ENCODE data around the gene PSMG4. TPM values are rescaled to one million over a fixed set of nuclear protein-coding genes. Genes with fewer than 3 reads are reported as not detected.

Gene PSMG4
- total RNA-seq, 8 experiments from 2014 or later: 19.9 to 55.0 (median 30.1) TPM

DNA sequence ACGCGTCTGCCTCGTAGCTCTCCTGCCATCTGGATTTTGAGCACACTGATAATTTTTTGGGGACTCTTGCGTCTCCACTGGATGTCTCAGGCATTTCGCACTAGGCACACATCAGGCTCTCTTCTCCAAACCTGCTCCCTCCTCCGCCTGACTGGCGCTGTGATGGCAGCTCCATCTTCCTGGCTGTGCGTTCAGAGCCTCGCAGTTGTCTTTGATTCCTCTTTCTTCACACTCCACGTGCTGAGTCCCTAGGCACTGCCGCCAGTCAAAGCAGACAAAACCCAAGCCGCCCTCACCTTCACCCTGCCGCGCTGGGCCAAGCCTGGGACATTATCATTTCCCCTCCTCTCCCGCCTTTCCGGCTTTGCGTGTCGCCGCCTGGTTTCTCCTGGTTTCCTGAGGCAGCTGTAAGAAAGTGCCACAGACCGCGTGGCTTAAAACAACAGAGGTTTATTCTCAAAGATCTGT, 778 bp downstream of the PSMG4 start:
- peaks cover 13 to 22% of the 10 kb centered on the region in 2 donors for H3K4me1 ChIP-seq (replicated peaks in 1 of 2)
- in situ Hi-C loops (cut with MboI; ENCODE audit: low pct_unique_long_range_greater_than_20kb in 2 of 9, low sequenced_read_pairs in 9 of 9, unreplicated experiment in 9 of 9): loop anchor here in 2 of 9 experiments (25.0 kb wide), 2 partner anchors 122 to 753 kb away; a partner anchor contains a TSS
- 0 to 1% (median 0%) methylated on average over 2 to 16 of the region's 21 CpGs; no CpG with 5 or more reads in 1 of the 10 experiments for WGBS, 10 experiments
- peak; percentile 7 to 60 (median 18) for ATAC-seq (replicated peaks in 6 of 8)
- peak overlapping the region; percentile 62 to 85 for H3K27ac ChIP-seq
- H3K4me3 ChIP-seq: peak overlapping the region; percentile 62 to 93 (median 68)

DNA sequence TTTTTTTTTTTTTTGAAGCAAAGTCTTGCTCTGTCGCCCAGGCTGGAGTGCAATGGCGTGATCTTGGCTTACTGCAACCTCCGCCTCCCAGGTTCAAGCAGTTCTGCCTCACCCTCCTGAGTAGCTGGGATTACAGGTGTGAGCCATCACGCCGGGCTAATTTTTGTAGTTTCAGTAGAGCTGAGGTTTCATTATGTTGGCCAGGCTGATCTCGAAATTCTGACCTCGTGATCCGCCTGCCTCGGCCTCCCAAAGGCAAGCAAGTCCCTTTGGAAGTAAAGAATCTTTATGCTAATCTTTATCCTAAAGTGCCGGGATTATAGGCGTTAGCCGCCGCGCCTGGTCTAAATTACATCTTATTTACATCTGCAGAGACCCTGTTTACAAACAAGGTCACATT, 1.5 kb downstream of the PSMG4 start:
- Histone ChIP-seq H3K27ac (no peak overlapping the region), H3K4me3 (peak overlapping the region in 2 of 5 donors; percentile 84 to 93), H3K4me1 (replicated peaks in 1 of 2) (peaks cover 13 to 22% of the 10 kb centered on the region in 2 donors)
- ATAC-seq (replicated peaks in 6 of 8): no peak
- WGBS, 10 experiments: 40 to 75% (median 62%) methylated on average over 2 to 6 of the region's 14 CpGs; no CpG with 5 or more reads in 4 of the 10 experiments
- in situ Hi-C loops (cut with MboI; ENCODE audit: low pct_unique_long_range_greater_than_20kb in 2 of 9, low sequenced_read_pairs in 9 of 9, unreplicated experiment in 9 of 9): loop anchor here in 2 of 9 experiments (25.0 kb wide), 2 partner anchors 123 to 752 kb away; a partner anchor contains a TSS

DNA sequence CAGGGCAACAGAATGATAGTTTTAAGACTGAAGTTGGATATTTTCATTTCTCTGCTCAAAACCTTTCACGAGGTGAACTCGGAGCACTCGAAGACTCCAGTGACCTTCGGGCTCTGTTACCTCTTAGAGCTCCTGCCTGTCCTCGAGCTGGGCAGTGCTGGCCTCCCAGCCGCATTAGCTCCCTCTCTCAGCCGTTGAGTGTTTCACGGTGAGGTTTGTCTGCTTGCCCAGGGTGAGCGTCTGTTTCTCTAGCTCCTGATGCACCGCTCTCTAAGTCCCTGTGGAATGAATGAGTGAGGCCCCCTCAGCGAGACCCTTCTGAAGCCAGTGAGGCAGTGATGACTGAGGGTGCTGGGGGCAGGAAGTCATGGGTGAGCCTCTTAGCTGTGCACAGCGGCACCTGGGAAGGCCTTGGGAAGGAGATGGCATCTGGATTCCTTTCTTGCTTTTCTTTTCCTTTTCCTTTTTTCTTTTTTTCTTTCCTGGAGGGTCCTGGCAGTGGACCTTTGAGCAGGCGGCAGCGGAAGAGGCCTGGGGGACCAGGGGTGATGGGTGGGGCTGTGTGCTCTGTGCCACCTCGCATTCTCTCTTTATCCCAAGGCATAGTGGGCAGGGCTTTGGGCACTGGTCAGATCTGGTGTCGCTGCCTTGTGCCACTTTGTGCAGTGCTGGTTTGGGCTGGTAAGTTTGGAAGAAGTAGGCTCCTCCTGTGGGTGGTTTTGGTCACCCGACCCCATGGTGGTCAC, 2.2 kb downstream of the PSMG4 start:
- H3K4me3 ChIP-seq: no peak overlapping the region

DNA sequence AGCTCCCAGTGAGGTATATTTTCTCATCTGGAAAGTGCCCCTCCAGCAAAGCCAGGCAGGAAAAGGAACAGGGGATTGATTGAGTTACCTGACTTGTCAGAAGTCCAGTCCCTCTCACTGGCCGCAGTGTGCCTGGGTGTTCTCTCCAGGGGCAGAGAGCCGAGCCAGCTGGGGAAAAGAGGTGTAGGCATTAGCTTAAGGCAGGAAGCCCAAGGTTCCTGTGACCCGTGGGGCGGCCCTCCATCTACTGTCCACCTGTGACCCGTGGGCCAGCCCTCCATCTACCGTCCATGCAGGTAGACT, 2.7 kb downstream of the PSMG4 start:
- H3K4me3 ChIP-seq: no peak overlapping the region
- H3K27ac ChIP-seq: no peak overlapping the region
- WGBS, 10 experiments: 43 to 94% (median 72%) methylated on average over 2 to 6 of the region's 6 CpGs; no CpG with 5 or more reads in 6 of the 10 experiments

More for the DNA sequence above, 2.2 kb downstream of the PSMG4 start:
- WGBS, 10 experiments: 65 to 100% (median 72%) methylated on average over 1 to 11 of the region's 17 CpGs; no CpG with 5 or more reads in 2 of the 10 experiments
- ATAC-seq (replicated peaks in 6 of 8): no peak
- no peak overlapping the region for H3K27ac ChIP-seq
- peaks cover 13 to 22% of the 10 kb centered on the region in 2 donors for H3K4me1 ChIP-seq (replicated peaks in 1 of 2)
- in situ Hi-C loops (cut with MboI; ENCODE audit: low pct_unique_long_range_greater_than_20kb in 2 of 9, low sequenced_read_pairs in 9 of 9, unreplicated experiment in 9 of 9): loop anchor here in 2 of 9 experiments (25.0 kb wide), 2 partner anchors 124 to 751 kb away; a partner anchor contains a TSS

GRCh38 chr6:3261921-3262320, 3.2 kb downstream of the PSMG4 start:
- H3K4me3 ChIP-seq: no peak overlapping the region
- ATAC-seq (replicated peaks in 6 of 8): no peak

More for the DNA sequence above, 2.7 kb downstream of the PSMG4 start:
- H3K4me1 ChIP-seq (replicated peaks in 1 of 2): peaks cover 13 to 22% of the 10 kb centered on the region in 2 donors
- no peak for ATAC-seq (replicated peaks in 6 of 8)
- in situ Hi-C loops (cut with MboI; ENCODE audit: low pct_unique_long_range_greater_than_20kb in 2 of 9, low sequenced_read_pairs in 9 of 9, unreplicated experiment in 9 of 9): loop anchor here in 2 of 9 experiments (25.0 kb wide), 2 partner anchors 124 to 751 kb away; a partner anchor contains a TSS

GRCh38 chr6:3263096-3263495, 4.3 kb downstream of the PSMG4 start:
- 60 to 100% (median 83%) methylated on average over 1 to 3 of the region's 6 CpGs; no CpG with 5 or more reads in 5 of the 10 experiments for WGBS, 10 experiments
- H3K4me3 ChIP-seq: no peak overlapping the region
- no peak overlapping the region for H3K27ac ChIP-seq
- peaks cover 12 to 21% of the 10 kb centered on the region in 2 donors for H3K4me1 ChIP-seq (replicated peaks in 1 of 2)
- in situ Hi-C loops (cut with MboI; ENCODE audit: low pct_unique_long_range_greater_than_20kb in 2 of 9, low sequenced_read_pairs in 9 of 9, unreplicated experiment in 9 of 9): loop anchor here in 2 of 9 experiments (25.0 kb wide), 2 partner anchors 126 to 749 kb away; a partner anchor contains a TSS
- ATAC-seq (replicated peaks in 6 of 8): no peak

More at GRCh38 chr6:3261921-3262320, 3.2 kb downstream of the PSMG4 start:
- in situ Hi-C loops (cut with MboI; ENCODE audit: low pct_unique_long_range_greater_than_20kb in 2 of 9, low sequenced_read_pairs in 9 of 9, unreplicated experiment in 9 of 9): loop anchor here in 2 of 9 experiments (25.0 kb wide), 2 partner anchors 125 to 750 kb away; a partner anchor contains a TSS
- WGBS, 10 experiments: 21 to 94% (median 83%) methylated on average over 2 to 6 of the region's 8 CpGs; no CpG with 5 or more reads in 4 of the 10 experiments
- H3K27ac ChIP-seq: no peak overlapping the region
- H3K4me1 ChIP-seq (replicated peaks in 1 of 2): peaks cover 13 to 22% of the 10 kb centered on the region in 2 donors

GRCh38 chr6:3264356-3264755, 5.6 kb downstream of the PSMG4 start:
- Histone ChIP-seq H3K4me3 (no peak overlapping the region), H3K27ac (no peak overlapping the region), H3K4me1 (replicated peaks in 1 of 2) (peaks cover 8 to 17% of the 10 kb centered on the region in 2 donors)
- in situ Hi-C loops (cut with MboI; ENCODE audit: low pct_unique_long_range_greater_than_20kb in 2 of 9, low sequenced_read_pairs in 9 of 9, unreplicated experiment in 9 of 9): loop anchor here in 2 of 9 experiments (25.0 kb wide), 2 partner anchors 127 to 748 kb away; a partner anchor contains a TSS
- 69 to 100% (median 96%) methylated on average over 1 to 2 of the region's 3 CpGs; no CpG with 5 or more reads in 6 of the 10 experiments for WGBS, 10 experiments
- ATAC-seq (replicated peaks in 6 of 8): no peak

DNA sequence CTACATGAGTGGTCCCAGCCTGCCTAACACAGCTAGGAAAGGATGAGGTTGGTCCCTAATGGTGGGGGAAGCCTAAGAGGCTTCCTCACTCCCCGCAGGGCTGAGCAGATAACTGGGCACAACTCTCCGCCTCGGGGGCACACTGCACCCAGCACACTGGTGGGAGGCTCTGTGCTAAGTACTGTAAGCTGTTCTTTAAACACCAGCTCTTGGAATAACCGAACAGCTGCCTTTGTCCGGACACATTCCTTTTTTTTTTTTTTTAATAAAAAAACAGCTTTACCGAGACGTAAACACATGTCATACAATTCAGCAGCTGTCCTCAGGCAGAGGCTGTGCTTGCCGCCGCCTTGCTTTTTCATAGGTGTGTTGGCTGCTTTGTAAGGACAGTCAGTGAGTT, 6.9 kb downstream of the PSMG4 start:
- in situ Hi-C loops (cut with MboI; ENCODE audit: low pct_unique_long_range_greater_than_20kb in 2 of 9, low sequenced_read_pairs in 9 of 9, unreplicated experiment in 9 of 9): loop anchor here in 2 of 9 experiments (25.0 kb wide), 2 partner anchors 128 to 747 kb away; a partner anchor contains a TSS
- peak in 2 of 8 experiments; percentile 13 to 18 for ATAC-seq (replicated peaks in 6 of 8)
- Histone ChIP-seq H3K4me3 (no peak overlapping the region), H3K27ac (no peak overlapping the region), H3K4me1 (replicated peaks in 1 of 2) (peaks cover under 1 to 6% of the 10 kb centered on the region in 2 donors)
- WGBS, 10 experiments: 0 to 95% (median 79%) methylated on average over 1 to 8 of the region's 9 CpGs; no CpG with 5 or more reads in 3 of the 10 experiments

DNA sequence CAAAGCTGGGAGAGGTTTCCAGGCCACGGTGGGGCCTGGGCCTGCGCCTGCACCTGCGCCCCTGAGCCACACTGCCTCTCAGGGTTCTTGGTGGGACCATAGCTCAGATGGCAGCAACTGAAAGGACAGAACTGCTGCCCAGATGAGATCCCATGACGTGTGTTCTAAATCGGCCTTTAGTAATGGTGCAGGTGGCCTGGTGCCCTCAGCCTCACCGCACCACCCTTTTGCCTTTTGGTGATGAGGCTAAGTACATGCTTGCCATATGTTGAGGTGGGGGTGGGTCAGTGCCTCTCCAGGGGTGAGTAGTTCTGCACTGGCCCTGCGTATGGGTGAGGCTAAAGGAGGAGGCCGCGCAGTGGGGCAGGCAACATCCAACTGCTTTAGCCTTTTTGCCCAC, 7.4 kb downstream of the PSMG4 start:
- Histone ChIP-seq H3K4me3 (no peak overlapping the region), H3K27ac (no peak overlapping the region), H3K4me1 (replicated peaks in 1 of 2) (peaks cover 0 to 1% of the 10 kb centered on the region in 2 donors)
- 60 to 100% (median 70%) methylated on average over 2 to 4 of the region's 9 CpGs; no CpG with 5 or more reads in 5 of the 10 experiments for WGBS, 10 experiments
- ATAC-seq (replicated peaks in 6 of 8): peak in 2 of 8 experiments; percentile 7 to 8
- in situ Hi-C loops (cut with MboI; ENCODE audit: low pct_unique_long_range_greater_than_20kb in 2 of 9, low sequenced_read_pairs in 9 of 9, unreplicated experiment in 9 of 9): loop anchor here in 2 of 9 experiments (25.0 kb wide), 2 partner anchors 129 to 746 kb away; a partner anchor contains a TSS

DNA sequence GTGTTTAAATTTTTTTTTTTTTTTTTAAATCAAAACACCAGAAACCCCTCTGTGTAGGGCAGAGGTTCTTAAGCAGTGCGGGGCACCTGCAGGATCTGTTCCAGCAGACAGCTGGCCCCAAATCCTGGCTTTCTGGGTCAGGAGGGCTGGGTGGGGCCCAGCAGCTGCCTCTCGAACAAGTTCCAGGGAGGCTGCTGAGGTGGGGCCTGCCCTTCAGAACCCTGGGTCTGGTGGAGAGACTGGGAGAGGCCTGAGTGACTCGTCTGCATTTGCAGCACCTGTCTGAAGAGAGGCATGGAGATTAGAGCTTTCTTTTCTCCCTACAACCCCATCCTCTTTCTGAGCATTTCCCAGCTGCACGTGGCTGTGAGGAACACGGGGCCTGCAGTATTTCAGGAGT, 8.4 kb downstream of the PSMG4 start:
- 76 to 100% (median 100%) methylated on average over 1 to 3 of the region's 5 CpGs; no CpG with 5 or more reads in 5 of the 10 experiments for WGBS, 10 experiments
- ATAC-seq (replicated peaks in 6 of 8): peak in 1 of 8 experiments; percentile 15
- no peak overlapping the region for H3K27ac ChIP-seq
- no peaks in the 10 kb centered on the region for H3K4me1 ChIP-seq (replicated peaks in 1 of 2)
- in situ Hi-C loops (cut with MboI; ENCODE audit: low pct_unique_long_range_greater_than_20kb in 2 of 9, low sequenced_read_pairs in 9 of 9, unreplicated experiment in 9 of 9): loop anchor here in 2 of 9 experiments (25.0 kb wide), 2 partner anchors 130 to 745 kb away; a partner anchor contains a TSS
- no peak overlapping the region for H3K4me3 ChIP-seq

- in situ Hi-C loops (cut with MboI; ENCODE audit: low pct_unique_long_range_greater_than_20kb in 2 of 9, low sequenced_read_pairs in 9 of 9, unreplicated experiment in 9 of 9): loop anchor here in 2 of 9 experiments (25.0 kb wide), 2 partner anchors 131 to 744 kb away; a partner anchor contains a TSS
- no peak for ATAC-seq (replicated peaks in 6 of 8)
- no peak overlapping the region for H3K27ac ChIP-seq
- WGBS, 10 experiments: 51 to 100% (median 87%) methylated on average over 1 to 11 of the region's 11 CpGs; no CpG with 5 or more reads in 2 of the 10 experiments
- H3K4me1 ChIP-seq (replicated peaks in 1 of 2): no peaks in the 10 kb centered on the region
- H3K4me3 ChIP-seq: no peak overlapping the region
Measured at GRCh38 chr6:3268680-3269079, 9.9 kb downstream of the PSMG4 start.

- in situ Hi-C loops (cut with MboI; ENCODE audit: low pct_unique_long_range_greater_than_20kb in 2 of 9, low sequenced_read_pairs in 9 of 9, unreplicated experiment in 9 of 9): loop anchor here in 2 of 9 experiments (25.0 kb wide), 2 partner anchors 132 to 743 kb away; a partner anchor contains a TSS
- Histone ChIP-seq H3K4me1 (replicated peaks in 1 of 2) (no peaks in the 10 kb centered on the region), H3K27ac (no peak overlapping the region), H3K4me3 (no peak overlapping the region)
- 0 to 89% (median 82%) methylated on average over 1 to 17 of the region's 27 CpGs; no CpG with 5 or more reads in 2 of the 10 experiments for WGBS, 10 experiments
- no peak for ATAC-seq (replicated peaks in 6 of 8)
Measured at GRCh38 chr6:3269281-3269975, 10.7 kb downstream of the PSMG4 start.
